ENCODE results near the gene TAOK3. TPM values are rescaled to one million over a fixed set of nuclear protein-coding genes. Genes with fewer than 3 reads are reported as not detected.

TAOK3 gene
- total RNA-seq, 2 experiments from 2014 or later: 60.5 to 64.9 TPM

DNA sequence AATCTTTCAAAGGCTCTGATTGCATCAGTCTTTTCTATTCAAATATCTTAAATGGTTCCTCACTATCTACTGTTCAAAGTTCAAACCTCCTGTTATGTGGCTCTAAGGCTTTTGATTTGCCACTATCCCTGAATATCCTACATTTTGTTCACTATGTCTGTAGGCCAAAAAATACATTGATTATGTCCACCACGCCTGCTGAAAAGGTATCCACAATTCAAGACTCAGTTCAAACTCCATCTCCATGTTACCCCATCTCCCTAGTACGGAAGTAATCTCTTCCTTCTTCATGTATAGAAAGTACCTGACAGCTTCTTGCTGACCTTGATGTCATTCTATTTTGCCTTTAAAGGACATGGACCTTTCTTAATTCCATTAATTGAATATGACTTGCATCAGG lies 24.8 kb downstream of the TAOK3 start:
- peaks cover 11% of the 10 kb centered on the region for H3K36me3 Mint-ChIP-seq
- H3K27me3 Mint-ChIP-seq: no peaks in the 10 kb centered on the region
- no peaks in the 10 kb centered on the region for H3K9me3 Mint-ChIP-seq (ENCODE audit: low read depth)
- H3K4me3 Mint-ChIP-seq: no peak overlapping the region
- DNase-seq: no peak
- ATAC-seq: no peak
- no peak overlapping the region for H3K27ac Mint-ChIP-seq
- CTCF ChIA-PET: interaction anchor here (1.1 kb wide), 1 partner anchor 32 kb away, joined by 3 read pairs; no protein-coding TSS in a partner anchor
- H3K4me1 Mint-ChIP-seq: peaks cover 8% of the 10 kb centered on the region

DNA sequence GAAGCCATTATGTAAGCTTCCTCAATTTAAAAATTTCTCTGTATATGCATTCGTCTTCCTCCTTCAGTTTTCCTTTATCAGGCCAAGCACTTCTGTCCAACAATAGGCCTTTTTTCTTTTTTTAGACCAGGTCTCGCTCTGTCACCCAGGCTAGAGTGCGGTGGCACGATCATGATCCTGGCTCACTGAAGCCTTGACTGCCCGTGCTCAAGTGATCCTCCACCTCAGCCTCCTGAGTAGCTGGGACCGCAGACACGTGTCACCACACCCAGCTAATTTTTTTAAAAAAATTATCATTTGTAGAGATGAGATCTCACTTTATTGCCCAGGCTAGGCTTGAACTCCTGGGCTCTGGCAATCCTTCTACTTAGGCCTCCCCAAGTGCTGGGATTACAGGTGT lies 25.8 kb downstream of the TAOK3 start:
- H3K4me1 Mint-ChIP-seq: peaks cover 9% of the 10 kb centered on the region
- no peak overlapping the region for H3K27ac Mint-ChIP-seq
- H3K4me3 Mint-ChIP-seq: no peak overlapping the region
- no peak for ATAC-seq
- no peak for DNase-seq
- H3K27me3 Mint-ChIP-seq: no peaks in the 10 kb centered on the region
- CTCF ChIA-PET: interaction anchor here (0.8 to 1.4 kb wide), 5 partner anchors 9 to 31 kb away, joined by 3 to 5 read pairs (median 3); no protein-coding TSS in a partner anchor
- no peaks in the 10 kb centered on the region for H3K9me3 Mint-ChIP-seq (ENCODE audit: low read depth)
- H3K36me3 Mint-ChIP-seq: peaks cover 11% of the 10 kb centered on the region

DNA sequence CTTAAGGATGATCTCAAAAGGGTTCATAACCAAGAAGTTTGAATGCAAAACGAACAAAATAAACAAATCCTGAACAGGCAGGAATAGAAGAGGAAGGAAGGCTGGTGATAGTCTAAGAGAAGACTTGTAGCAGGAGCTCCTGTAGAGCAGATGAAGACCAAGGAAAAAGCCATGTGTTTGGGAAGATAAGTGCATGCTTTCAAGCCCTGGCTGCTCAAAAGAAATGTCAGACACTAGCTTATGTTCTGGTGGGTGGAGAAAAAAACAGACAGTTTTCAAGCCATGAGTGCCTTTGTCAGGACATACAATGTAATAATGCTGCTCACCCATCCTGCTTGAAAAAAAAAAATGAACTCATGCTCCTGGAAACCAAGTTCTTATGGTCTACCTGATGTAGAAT lies 27.4 kb downstream of the TAOK3 start:
- CTCF ChIA-PET: no interaction called here
- DNase-seq (no peak), ATAC-seq (no peak)
- Mint-ChIP-seq H3K4me1 (peaks cover 9% of the 10 kb centered on the region), H3K4me3 (no peak overlapping the region), H3K36me3 (peaks cover 10% of the 10 kb centered on the region), H3K27me3 (no peaks in the 10 kb centered on the region), H3K9me3 (ENCODE audit: low read depth) (no peaks in the 10 kb centered on the region), H3K27ac (no peak overlapping the region)

DNA sequence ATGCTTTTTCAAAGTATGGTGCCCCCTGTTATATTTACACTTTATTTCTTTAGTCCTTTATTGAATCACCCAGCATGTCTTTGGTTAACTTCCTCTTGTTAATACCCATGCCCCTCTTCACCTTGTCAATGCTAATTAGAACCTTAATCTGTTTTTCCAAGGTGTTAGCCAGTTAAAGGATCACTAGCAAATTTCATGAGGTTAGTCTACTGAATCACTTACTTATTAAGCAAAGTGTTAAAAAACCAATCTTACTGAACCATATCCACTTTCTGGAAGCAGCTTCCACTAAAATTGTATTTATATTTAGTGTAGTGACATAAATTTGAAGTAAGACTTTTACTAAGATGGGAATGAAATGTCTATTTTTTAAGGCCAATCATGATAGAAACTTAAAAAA lies 27.9 kb downstream of the TAOK3 start:
- H3K27me3 Mint-ChIP-seq: no peaks in the 10 kb centered on the region
- no peak for ATAC-seq
- H3K9me3 Mint-ChIP-seq (ENCODE audit: low read depth): no peaks in the 10 kb centered on the region
- H3K4me1 Mint-ChIP-seq: peaks cover 8% of the 10 kb centered on the region
- DNase-seq: no peak
- H3K27ac Mint-ChIP-seq: no peak overlapping the region
- peaks cover 8% of the 10 kb centered on the region for H3K36me3 Mint-ChIP-seq
- CTCF ChIA-PET: interaction anchor here (1.2 to 1.6 kb wide), 2 partner anchors 10 to 14 kb away, joined by 3 to 4 read pairs; no protein-coding TSS in a partner anchor
- H3K4me3 Mint-ChIP-seq: no peak overlapping the region

DNA sequence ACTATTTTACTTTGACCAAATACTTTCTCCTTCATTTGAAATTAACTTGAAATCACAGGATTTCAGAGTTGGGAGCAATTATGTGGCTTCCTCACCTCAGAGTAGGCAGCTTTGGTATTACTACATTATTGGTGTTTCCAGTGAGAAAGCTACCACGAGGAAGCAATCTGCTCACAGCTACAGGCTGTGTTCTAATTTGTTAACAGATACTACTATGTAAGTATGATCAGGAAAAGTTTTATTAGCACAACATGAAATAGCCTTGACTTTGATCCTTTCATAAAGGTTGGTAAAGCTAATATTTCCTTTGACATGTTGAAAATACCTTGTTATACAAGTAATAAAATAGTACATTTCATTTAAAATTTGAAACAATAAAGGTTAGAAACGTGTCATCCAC lies 30.6 kb downstream of the TAOK3 start:
- H3K36me3 Mint-ChIP-seq: peaks cover 9% of the 10 kb centered on the region
- peaks cover 12% of the 10 kb centered on the region for H3K4me1 Mint-ChIP-seq
- ATAC-seq (no peak), DNase-seq (no peak)
- CTCF ChIA-PET: interaction anchor here (0.7 kb wide), 1 partner anchor 178 kb away, joined by 4 read pairs; no protein-coding TSS in a partner anchor
- H3K27me3 Mint-ChIP-seq: no peaks in the 10 kb centered on the region
- no peak overlapping the region for H3K27ac Mint-ChIP-seq
- no peaks in the 10 kb centered on the region for H3K9me3 Mint-ChIP-seq (ENCODE audit: low read depth)
- H3K4me3 Mint-ChIP-seq: no peak overlapping the region

DNA sequence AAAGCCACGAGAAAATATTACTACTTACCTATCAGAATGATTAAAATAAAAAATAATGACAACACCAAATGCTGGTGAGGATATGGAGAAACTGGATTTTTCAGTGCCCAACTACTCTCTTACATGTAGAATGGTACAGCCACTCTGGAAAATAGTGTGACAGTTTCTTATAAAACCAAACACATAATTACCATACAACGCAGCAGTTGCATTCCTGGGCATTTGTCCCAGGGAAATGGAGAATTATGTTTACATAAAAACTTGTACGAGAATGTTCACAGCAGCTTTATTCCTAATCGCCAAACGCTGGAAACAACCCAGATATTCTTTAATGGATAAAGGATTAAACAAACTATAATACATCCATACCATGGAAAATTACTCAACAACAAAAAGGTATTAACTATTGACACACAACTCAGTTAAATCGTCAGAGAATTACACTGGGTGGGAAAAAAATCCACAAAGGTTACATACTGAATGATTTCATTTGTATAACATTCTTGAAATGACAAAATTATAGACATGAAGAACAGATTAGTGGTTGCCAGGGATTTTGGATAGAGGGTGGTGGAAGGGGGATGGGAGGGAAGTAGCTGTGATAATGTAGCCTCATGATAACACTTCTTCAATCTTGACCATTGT lies 35.4 kb downstream of the TAOK3 start:
- CTCF ChIA-PET: interaction anchor here (1.1 kb wide), 1 partner anchor 9 kb away, joined by 3 read pairs; no protein-coding TSS in a partner anchor

DNA sequence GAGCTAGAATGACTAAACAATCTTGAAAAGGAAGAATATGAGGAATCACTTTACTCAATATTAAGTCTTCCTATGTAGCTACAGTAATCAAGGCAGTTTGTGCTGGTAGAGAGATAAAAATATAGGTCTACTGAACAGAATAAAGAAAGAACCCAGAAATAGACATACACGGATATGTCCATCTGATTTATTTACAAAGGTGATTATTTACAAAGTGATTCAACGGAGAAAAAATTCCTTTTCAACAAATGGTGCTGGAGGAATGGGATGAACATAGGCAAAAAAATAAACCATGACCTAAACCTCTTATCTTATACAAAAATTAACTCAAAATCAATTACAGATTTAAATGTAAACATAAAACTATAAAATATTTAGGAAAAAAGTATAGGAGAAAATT lies 36.6 kb downstream of the TAOK3 start:
- no peak for DNase-seq
- CTCF ChIA-PET: no interaction called here
- H3K27ac Mint-ChIP-seq: no peak overlapping the region
- H3K9me3 Mint-ChIP-seq (ENCODE audit: low read depth): no peaks in the 10 kb centered on the region
- no peaks in the 10 kb centered on the region for H3K27me3 Mint-ChIP-seq
- peaks cover 14% of the 10 kb centered on the region for H3K4me1 Mint-ChIP-seq
- H3K4me3 Mint-ChIP-seq: no peak overlapping the region
- H3K36me3 Mint-ChIP-seq: peaks cover 30% of the 10 kb centered on the region
- no peak for ATAC-seq

More for the DNA sequence above, 35.4 kb downstream of the TAOK3 start:
- Mint-ChIP-seq H3K4me1 (peaks cover 16% of the 10 kb centered on the region), H3K27ac (no peak overlapping the region), H3K4me3 (no peak overlapping the region), H3K27me3 (no peaks in the 10 kb centered on the region), H3K36me3 (peaks cover 30% of the 10 kb centered on the region), H3K9me3 (ENCODE audit: low read depth) (no peaks in the 10 kb centered on the region)
- ATAC-seq: no peak
- DNase-seq: no peak

DNA sequence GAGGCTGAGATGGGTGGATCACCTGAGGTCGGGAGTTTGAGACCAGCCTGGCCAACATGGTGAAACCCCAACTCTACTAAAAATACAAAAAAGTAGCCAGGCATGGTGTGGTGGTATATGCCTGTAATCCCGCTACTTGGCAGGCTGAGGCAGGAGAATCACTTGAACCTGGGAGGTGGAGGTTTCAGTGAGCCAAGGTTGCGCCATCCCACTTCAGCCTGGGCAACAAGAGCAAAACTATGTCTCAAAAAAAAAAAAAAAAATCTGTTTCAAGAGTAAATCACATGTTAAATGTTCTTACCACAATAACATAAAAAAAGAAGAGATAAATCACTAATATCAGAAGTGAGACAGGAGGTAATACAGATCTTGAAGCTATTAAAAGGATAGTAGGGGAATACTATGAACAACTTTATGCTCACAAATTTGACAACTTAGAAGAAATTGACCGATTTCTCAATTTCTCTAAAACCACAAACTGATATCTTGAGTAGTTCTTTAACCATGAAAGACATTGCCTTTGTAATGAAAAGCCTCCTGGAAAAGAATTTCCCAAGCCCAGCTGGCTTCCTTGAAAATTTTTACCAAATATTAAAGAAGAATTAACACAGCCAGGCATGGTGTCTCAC lies 37.7 kb downstream of the TAOK3 start:
- Mint-ChIP-seq H3K27ac (no peak overlapping the region), H3K36me3 (peaks cover 34% of the 10 kb centered on the region), H3K9me3 (ENCODE audit: low read depth) (no peaks in the 10 kb centered on the region), H3K27me3 (no peaks in the 10 kb centered on the region), H3K4me3 (no peak overlapping the region), H3K4me1 (peaks cover 17% of the 10 kb centered on the region)
- no peak for DNase-seq
- CTCF ChIA-PET: interaction anchor here (1.3 kb wide), 1 partner anchor 17 kb away, joined by 3 read pairs; no protein-coding TSS in a partner anchor
- no peak for ATAC-seq

DNA sequence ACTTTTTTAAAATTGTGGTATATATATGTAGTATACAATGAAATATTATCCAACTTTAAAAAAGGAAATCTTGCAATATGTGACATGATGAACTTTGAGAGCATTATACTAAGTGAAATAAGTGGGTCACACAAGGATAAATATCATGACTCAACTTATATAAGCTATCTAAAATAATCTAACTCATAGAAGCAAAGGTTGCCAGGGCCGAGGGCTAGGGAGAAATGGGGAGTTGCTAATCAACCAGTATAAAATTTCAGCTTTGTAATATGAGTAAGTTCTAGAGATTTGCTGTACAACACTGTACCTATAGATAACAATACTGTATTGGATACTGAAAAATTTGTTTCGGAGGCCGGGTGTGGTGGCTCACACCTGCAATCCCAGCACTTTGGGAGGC lies 38.5 kb downstream of the TAOK3 start:
- no peak for ATAC-seq
- no peak for DNase-seq
- Mint-ChIP-seq H3K27me3 (no peaks in the 10 kb centered on the region), H3K36me3 (peaks cover 31% of the 10 kb centered on the region), H3K4me1 (peaks cover 15% of the 10 kb centered on the region), H3K9me3 (ENCODE audit: low read depth) (no peaks in the 10 kb centered on the region), H3K4me3 (no peak overlapping the region), H3K27ac (no peak overlapping the region)
- CTCF ChIA-PET: interaction anchor here (1.3 kb wide), 1 partner anchor 18 kb away, joined by 3 read pairs; no protein-coding TSS in a partner anchor

DNA sequence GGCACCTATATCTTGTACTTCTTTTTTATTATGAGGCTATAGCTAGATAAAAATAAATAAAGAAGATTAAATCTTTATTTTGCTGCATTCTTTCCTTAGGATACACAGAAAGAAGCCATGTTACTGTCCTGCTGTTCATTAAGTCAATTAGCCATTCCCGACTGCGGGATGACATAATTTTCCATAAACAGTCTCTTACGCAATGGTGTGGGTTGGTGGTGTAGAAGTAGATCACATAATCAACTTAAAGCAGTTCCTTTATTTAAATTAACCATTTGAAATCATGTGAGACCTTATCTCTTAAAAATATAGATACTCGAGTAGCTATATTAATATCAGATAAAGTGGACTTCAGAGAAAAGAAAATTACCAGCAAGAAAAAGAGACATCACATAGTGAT lies 40.2 kb downstream of the TAOK3 start:
- no peak overlapping the region for H3K27ac Mint-ChIP-seq
- H3K9me3 Mint-ChIP-seq (ENCODE audit: low read depth): no peaks in the 10 kb centered on the region
- CTCF ChIA-PET: interaction anchor here (0.8 to 1.2 kb wide), 3 partner anchors 25 to 44 kb away, joined by 3 to 5 read pairs (median 3); partner anchors contain the start of gene SUDS3
- no peak overlapping the region for H3K4me3 Mint-ChIP-seq
- peaks cover 10% of the 10 kb centered on the region for H3K4me1 Mint-ChIP-seq
- ATAC-seq: no peak
- no peaks in the 10 kb centered on the region for H3K27me3 Mint-ChIP-seq
- H3K36me3 Mint-ChIP-seq: peaks cover 31% of the 10 kb centered on the region
- no peak for DNase-seq

DNA sequence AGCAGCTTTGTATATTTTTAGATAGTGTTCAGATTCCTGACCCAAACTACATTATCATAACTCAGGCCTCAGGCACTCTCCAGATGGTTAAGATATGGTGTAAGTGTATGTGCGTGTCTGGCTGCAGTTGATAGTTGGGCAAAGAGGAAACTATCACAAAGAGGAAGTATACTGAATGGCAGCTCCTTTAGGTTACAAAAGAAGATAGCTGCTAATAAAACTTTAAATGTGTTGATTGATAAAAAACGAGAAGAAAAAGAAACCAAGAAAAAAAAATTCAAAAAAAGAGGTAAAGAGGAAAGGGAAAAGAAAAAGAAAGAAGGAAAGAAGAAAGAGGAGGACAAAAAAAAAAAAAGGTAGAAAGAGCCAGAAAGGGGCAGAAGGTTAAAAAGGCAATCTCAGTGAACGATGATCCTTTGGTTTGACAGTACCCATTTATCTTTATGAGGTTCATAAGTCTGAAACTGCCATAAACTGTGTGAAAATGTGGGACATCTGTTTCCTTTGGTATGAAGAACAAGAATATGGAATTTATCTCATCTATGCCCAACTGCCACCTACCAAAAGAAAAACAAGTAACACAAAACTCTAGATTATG lies 42.2 kb downstream of the TAOK3 start:
- H3K27me3 Mint-ChIP-seq: no peaks in the 10 kb centered on the region
- H3K4me3 Mint-ChIP-seq: no peak overlapping the region
- CTCF ChIA-PET: no interaction called here
- no peaks in the 10 kb centered on the region for H3K9me3 Mint-ChIP-seq (ENCODE audit: low read depth)
- H3K36me3 Mint-ChIP-seq: peaks cover 32% of the 10 kb centered on the region
- H3K4me1 Mint-ChIP-seq: peaks cover 10% of the 10 kb centered on the region
- DNase-seq (no peak), ATAC-seq (no peak)
- no peak overlapping the region for H3K27ac Mint-ChIP-seq

DNA sequence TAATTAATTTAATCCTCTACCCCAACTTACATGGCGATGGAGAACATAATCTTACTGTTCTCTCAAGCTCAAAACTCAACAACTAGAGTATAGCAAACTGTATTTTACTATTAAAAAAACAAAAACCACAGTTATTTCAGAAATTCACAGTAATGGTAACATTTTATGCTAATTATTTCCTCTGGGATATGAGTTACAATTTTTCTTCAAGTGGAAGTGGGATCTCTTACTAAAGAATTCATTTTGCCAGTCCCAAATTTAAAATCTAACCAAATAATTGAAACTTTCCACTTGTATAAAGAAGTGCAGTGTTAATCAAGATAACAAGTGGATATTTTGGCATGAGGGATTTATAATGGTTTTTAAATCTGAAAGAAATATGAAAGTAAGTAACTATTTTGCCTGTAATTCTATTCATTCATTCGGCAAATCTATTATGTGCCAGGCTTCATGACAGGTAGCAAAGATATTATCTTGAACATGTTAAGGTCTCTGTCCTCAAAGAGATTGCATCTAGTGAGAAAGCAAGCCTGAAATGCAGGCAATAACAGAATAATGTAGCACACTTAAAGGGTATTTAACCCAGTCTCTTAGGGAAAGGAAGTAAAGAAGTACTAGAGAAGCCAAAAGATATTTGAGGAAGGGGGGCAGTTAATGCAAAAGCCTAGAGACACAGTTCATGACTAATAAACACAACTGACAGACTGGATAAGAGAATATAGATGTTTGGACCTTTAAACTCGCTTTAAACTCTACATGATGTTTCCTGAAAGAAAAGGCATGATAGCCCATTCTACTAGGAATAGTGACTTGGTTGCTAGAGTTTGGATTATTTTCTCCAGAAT lies 44.0 kb downstream of the TAOK3 start:
- DNase-seq (no peak), ATAC-seq (no peak)
- Mint-ChIP-seq H3K36me3 (peaks cover 29% of the 10 kb centered on the region), H3K4me3 (no peak overlapping the region), H3K27ac (no peak overlapping the region), H3K27me3 (no peaks in the 10 kb centered on the region), H3K9me3 (ENCODE audit: low read depth) (no peaks in the 10 kb centered on the region), H3K4me1 (peaks cover 10% of the 10 kb centered on the region)
- CTCF ChIA-PET: no interaction called here

DNA sequence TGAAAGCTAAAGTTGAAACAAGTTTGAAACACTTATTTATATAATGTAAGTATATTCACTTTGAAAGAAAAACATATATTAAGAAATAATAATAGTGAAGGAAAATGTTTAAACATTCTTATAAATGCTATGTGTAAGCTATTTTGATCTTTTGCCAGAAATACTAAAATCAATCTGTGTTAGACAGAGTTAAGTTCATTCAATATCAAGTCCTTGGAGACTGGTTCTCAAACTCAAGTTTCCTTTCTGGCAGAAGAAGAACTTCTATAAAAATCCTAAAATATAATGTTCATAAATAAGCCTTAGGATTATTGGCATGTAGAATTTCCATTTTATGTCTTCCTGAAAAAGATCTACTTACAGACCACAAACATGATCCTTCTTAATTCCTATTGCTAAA lies 45.3 kb downstream of the TAOK3 start:
- no peak overlapping the region for H3K4me3 Mint-ChIP-seq
- ATAC-seq: no peak
- CTCF ChIA-PET: no interaction called here
- peaks cover 18% of the 10 kb centered on the region for H3K36me3 Mint-ChIP-seq
- no peak overlapping the region for H3K27ac Mint-ChIP-seq
- peaks cover 6% of the 10 kb centered on the region for H3K4me1 Mint-ChIP-seq
- H3K9me3 Mint-ChIP-seq (ENCODE audit: low read depth): no peaks in the 10 kb centered on the region
- no peak for DNase-seq
- H3K27me3 Mint-ChIP-seq: no peaks in the 10 kb centered on the region
